Activated CD4-positive, alpha-beta T cell treated with anti-CD3 and anti-CD28 coated beads, Interleukin-2, amount 10 ng/mL, durations not matched to agents 24 days and 14 days (primary cell): Measurements from ENCODE around the gene ATP9B. TPM values are rescaled to one million over a fixed set of nuclear protein-coding genes. Genes with fewer than 3 reads are reported as not detected.

Experiments used
- DNase-seq: peaks from one replicate; pipeline ENCODE4 v3.0.0; 2022
- H3K27ac Mint-ChIP-seq: one replicate; pipeline ENCODE4 v1.8.0; 2022; ENCODE audit warnings: mild to moderate bottlenecking, mixed read lengths
- H3K27me3 Mint-ChIP-seq: one replicate; pipeline ENCODE4 v1.8.0; 2022; ENCODE audit warnings: mixed read lengths
- H3K36me3 Mint-ChIP-seq: one replicate; pipeline ENCODE4 v1.8.0; 2022; ENCODE audit warnings: low read depth, mild to moderate bottlenecking, mixed read lengths
- H3K4me1 Mint-ChIP-seq: one replicate; pipeline ENCODE4 v1.8.0; 2021; ENCODE audit warnings: mixed read lengths
- H3K4me3 Mint-ChIP-seq: one replicate; pipeline ENCODE4 v1.8.0; 2022; ENCODE audit warnings: mild to moderate bottlenecking, moderate library complexity, mixed read lengths
- H3K9me3 Mint-ChIP-seq: one replicate; pipeline ENCODE4 v1.8.0; 2021; ENCODE audit warnings: mixed read lengths
- intact Hi-C: fragments of 100-400 bp; cut with micrococcal nuclease; formaldehyde crosslinking; loops from one replicate; pipeline ENCODE4 v1.15.1; 2023
- total RNA-seq: library from RNA; stranded (reverse); gene quantifications from 2 replicates; pipeline ENCODE4 v1.2.3, GENCODE V29; 2022

Gene ATP9B
- total RNA-seq, 1 donor from 2014 or later: 30.3 TPM

GRCh38 chr18:79182047-79182713 lies 113.0 kb downstream of the ATP9B start:
- intact Hi-C loops: no loop called here
- no peak overlapping the region for H3K4me3 Mint-ChIP-seq
- no peak for DNase-seq
- H3K4me1 Mint-ChIP-seq: peaks cover 3% of the 10 kb centered on the region
- H3K27me3 Mint-ChIP-seq: no peaks in the 10 kb centered on the region
- peaks cover 4% of the 10 kb centered on the region for H3K36me3 Mint-ChIP-seq
- no peak overlapping the region for H3K27ac Mint-ChIP-seq
- H3K9me3 Mint-ChIP-seq: no peaks in the 10 kb centered on the region

- Mint-ChIP-seq H3K27ac (no peak overlapping the region), H3K36me3 (peaks cover 4% of the 10 kb centered on the region), H3K4me1 (peaks cover 9% of the 10 kb centered on the region), H3K27me3 (no peaks in the 10 kb centered on the region), H3K9me3 (no peaks in the 10 kb centered on the region), H3K4me3 (no peak overlapping the region)
- intact Hi-C loops: no loop called here
- no peak for DNase-seq
Measured at GRCh38 chr18:79185648-79186047, 116.5 kb downstream of the ATP9B start.

- Mint-ChIP-seq H3K36me3 (peaks cover 6% of the 10 kb centered on the region), H3K4me1 (peaks cover 7% of the 10 kb centered on the region), H3K9me3 (no peaks in the 10 kb centered on the region), H3K27ac (no peak overlapping the region), H3K4me3 (no peak overlapping the region), H3K27me3 (no peaks in the 10 kb centered on the region)
- intact Hi-C loops: no loop called here
- no peak for DNase-seq
Measured at GRCh38 chr18:79186649-79187048, 117.5 kb downstream of the ATP9B start.

GRCh38 chr18:79187532-79188277 lies 118.5 kb downstream of the ATP9B start:
- Mint-ChIP-seq H3K4me3 (no peak overlapping the region), H3K27ac (no peak overlapping the region), H3K9me3 (no peaks in the 10 kb centered on the region), H3K36me3 (peaks cover 6% of the 10 kb centered on the region), H3K27me3 (no peaks in the 10 kb centered on the region), H3K4me1 (peaks cover 8% of the 10 kb centered on the region)
- DNase-seq: no peak
- intact Hi-C loops: no loop called here

DNA sequence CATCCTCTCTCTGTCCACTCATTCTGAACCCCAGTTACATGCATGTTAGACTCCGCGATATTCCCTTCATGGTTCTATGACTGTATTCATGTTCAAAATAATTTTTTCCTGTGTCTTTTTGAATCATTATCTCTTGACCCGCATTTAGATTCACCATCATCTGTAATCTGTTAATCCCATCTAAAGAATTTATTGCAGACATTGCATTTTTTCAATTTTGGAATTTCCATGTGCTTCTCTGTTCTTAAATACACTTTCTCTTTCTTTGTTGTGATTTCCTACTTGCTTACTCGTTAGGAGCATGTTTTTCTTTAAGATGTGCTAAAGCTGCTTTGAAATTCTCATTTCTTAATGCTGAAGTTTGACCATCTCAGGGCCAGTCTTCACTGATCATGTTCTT lies 122.2 kb downstream of the ATP9B start:
- Mint-ChIP-seq H3K4me1 (peaks cover 8% of the 10 kb centered on the region), H3K4me3 (no peak overlapping the region), H3K27me3 (no peaks in the 10 kb centered on the region), H3K27ac (no peak overlapping the region), H3K36me3 (peaks cover 9% of the 10 kb centered on the region), H3K9me3 (no peaks in the 10 kb centered on the region)
- no peak for DNase-seq
- intact Hi-C loops: no loop called here

DNA sequence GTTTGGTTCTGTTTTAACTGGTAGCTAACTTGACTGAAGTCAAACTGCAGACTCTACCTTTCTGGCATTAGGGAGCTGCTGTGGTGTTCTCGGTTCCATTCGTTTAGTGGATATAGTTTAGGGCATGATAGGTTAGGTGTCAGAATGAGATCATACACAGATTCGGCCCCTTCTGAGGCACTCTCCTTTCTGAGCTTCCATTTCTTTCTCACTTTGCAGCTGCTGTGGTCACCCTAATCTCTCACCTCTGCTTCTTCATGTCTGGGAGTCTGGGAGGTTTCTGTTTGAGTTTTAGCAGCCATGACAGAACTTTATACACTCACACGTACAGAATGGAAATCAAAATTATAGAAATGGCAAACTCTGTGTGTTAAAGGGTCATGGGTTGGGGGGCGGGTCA lies 122.8 kb downstream of the ATP9B start:
- intact Hi-C loops: no loop called here
- H3K36me3 Mint-ChIP-seq: peaks cover 9% of the 10 kb centered on the region
- H3K4me1 Mint-ChIP-seq: peaks cover 8% of the 10 kb centered on the region
- no peaks in the 10 kb centered on the region for H3K27me3 Mint-ChIP-seq
- DNase-seq: no peak
- no peak overlapping the region for H3K27ac Mint-ChIP-seq
- H3K4me3 Mint-ChIP-seq: no peak overlapping the region
- no peaks in the 10 kb centered on the region for H3K9me3 Mint-ChIP-seq

- H3K36me3 Mint-ChIP-seq: peaks cover 10% of the 10 kb centered on the region
- no peaks in the 10 kb centered on the region for H3K9me3 Mint-ChIP-seq
- peaks cover 2% of the 10 kb centered on the region for H3K4me1 Mint-ChIP-seq
- no peaks in the 10 kb centered on the region for H3K27me3 Mint-ChIP-seq
- no peak overlapping the region for H3K27ac Mint-ChIP-seq
- no peak overlapping the region for H3K4me3 Mint-ChIP-seq
- intact Hi-C loops: no loop called here
- DNase-seq: no peak
Measured at GRCh38 chr18:79193826-79194225, 124.6 kb downstream of the ATP9B start.

GRCh38 chr18:79195716-79196683 lies 126.8 kb downstream of the ATP9B start:
- H3K9me3 Mint-ChIP-seq: peaks cover 8% of the 10 kb centered on the region

DNA sequence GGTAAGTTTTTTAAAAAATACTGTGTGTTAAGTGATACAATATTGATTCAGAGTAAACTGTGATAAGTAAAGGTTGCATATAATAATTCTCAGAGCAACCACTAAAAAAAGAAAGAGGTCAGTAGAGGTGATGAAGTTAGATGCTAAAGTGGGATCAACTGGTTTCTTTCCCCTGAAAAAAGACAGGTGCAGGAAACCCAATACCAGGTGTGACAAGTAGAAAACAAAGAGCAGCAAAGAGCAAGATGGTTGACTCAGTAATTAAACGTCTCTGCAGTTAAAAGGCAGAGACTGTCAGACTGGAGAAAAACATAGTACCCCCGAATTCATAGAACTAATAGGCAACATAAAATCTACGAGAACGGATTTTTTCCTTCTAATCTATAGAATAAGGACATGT lies 128.3 kb downstream of the ATP9B start:
- Mint-ChIP-seq H3K27me3 (no peaks in the 10 kb centered on the region), H3K4me1 (peaks cover 11% of the 10 kb centered on the region), H3K9me3 (peaks cover 8% of the 10 kb centered on the region), H3K4me3 (no peak overlapping the region), H3K36me3 (peaks cover 15% of the 10 kb centered on the region), H3K27ac (no peak overlapping the region)
- DNase-seq: no peak
- intact Hi-C loops: no loop called here

More at GRCh38 chr18:79195716-79196683, 126.8 kb downstream of the ATP9B start:
- Mint-ChIP-seq H3K4me3 (no peak overlapping the region), H3K4me1 (peaks cover 8% of the 10 kb centered on the region), H3K27ac (no peak overlapping the region), H3K27me3 (no peaks in the 10 kb centered on the region), H3K36me3 (peaks cover 13% of the 10 kb centered on the region)
- intact Hi-C loops: no loop called here
- no peak for DNase-seq

GRCh38 chr18:79199691-79200374 lies 130.6 kb downstream of the ATP9B start:
- no peak overlapping the region for H3K4me3 Mint-ChIP-seq
- no peak overlapping the region for H3K27ac Mint-ChIP-seq
- intact Hi-C loops: no loop called here
- DNase-seq: no peak
- H3K36me3 Mint-ChIP-seq: peaks cover 11% of the 10 kb centered on the region
- H3K27me3 Mint-ChIP-seq: no peaks in the 10 kb centered on the region
- peaks cover 8% of the 10 kb centered on the region for H3K9me3 Mint-ChIP-seq
- H3K4me1 Mint-ChIP-seq: peaks cover 19% of the 10 kb centered on the region

DNA sequence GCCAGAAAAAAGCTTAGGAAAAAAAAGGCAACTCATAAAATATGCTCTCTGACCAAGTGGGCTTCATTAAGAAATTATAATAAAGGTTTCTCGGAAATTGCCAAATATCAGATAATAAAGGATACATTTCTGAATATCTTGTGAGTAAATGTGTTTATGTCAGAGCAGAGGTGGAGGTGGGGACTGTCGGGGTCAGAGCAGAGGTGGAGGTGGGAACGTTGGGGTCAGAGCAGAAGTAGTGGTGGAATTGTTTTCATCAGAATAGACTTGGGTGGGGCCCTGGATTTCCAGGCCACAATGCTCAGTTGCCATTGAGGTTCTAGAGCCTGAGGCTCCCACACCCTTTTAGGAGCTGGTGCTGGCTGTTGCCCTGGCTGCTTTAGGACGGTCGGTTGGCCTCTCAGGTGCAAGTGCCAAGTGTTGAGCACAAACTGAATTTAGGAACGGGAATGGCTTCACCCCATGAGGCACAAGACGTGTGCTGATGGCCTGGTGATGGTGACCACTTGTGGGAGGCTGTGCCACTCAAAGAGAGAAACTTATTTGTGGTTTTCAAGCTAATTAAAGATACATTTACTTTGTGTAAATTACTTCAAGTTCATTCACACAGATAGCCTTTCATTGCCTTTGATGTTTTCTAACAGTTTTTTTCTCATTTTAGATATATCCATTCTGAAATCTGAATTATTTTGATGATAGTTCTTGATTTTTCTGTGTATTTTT lies 131.5 kb downstream of the ATP9B start:
- Mint-ChIP-seq H3K4me1 (peaks cover 19% of the 10 kb centered on the region), H3K27me3 (no peaks in the 10 kb centered on the region), H3K27ac (peak overlapping the region; percentile 36), H3K4me3 (no peak overlapping the region), H3K36me3 (peaks cover 11% of the 10 kb centered on the region), H3K9me3 (peaks cover 8% of the 10 kb centered on the region)
- intact Hi-C loops: no loop called here
- peak; percentile 65 for DNase-seq

GRCh38 chr18:79203017-79203605 lies 133.9 kb downstream of the ATP9B start:
- Mint-ChIP-seq H3K27me3 (no peaks in the 10 kb centered on the region), H3K4me1 (peaks cover 19% of the 10 kb centered on the region), H3K9me3 (peaks cover 8% of the 10 kb centered on the region), H3K36me3 (peaks cover 16% of the 10 kb centered on the region), H3K27ac (peak overlapping the region; percentile 55), H3K4me3 (peak overlapping the region; percentile 23)
- no peak for DNase-seq
- intact Hi-C loops: no loop called here
